B cell (primary cell): ENCODE results near the gene TIAM2. TPM values are rescaled to one million over a fixed set of nuclear protein-coding genes. Genes with fewer than 3 reads are reported as not detected.

Experiments used
- ATAC-seq: fragments of 200-7000 bp; cut with Tn5 transposase; one replicate; pipeline ENCODE4 v1.10.0; 2021; ENCODE audit warnings: low read depth, mild to moderate bottlenecking, moderate number of reproducible peaks, moderate library complexity
- CTCF ChIA-PET: fragments of 350-600 bp; sonication (Branson Sonifier 250); formaldehyde crosslinking; loops from one replicate; lab custom pipeline; 2021; ENCODE audit warnings: antibody characterized with exemption, inconsistent platforms; lab: Charles Lee
- POLR2A ChIA-PET: fragments of 350-600 bp; sonication (Branson Sonifier 250); formaldehyde crosslinking; loops from one replicate; lab custom pipeline; 2021; ENCODE audit warnings: antibody characterized with exemption; lab: Charles Lee
- DNase-seq: peaks from one replicate; pipeline ENCODE4 v3.0.0; 2013
- H2AFZ ChIP-seq: 2 replicates; pipeline ENCODE4 v1.6.1; 2012; ENCODE audit warnings: mild to moderate bottlenecking, low read depth, low read length; ENCODE audit not compliant: insufficient read depth, poor library complexity, severe bottlenecking
- H3K27ac ChIP-seq, 2 donors: 1 replicate in 1 of 2; 2 replicates in 1 of 2; pipeline ENCODE4 v1.5.1; 2012 to 2013; ENCODE audit warnings: low read length in 2 of 2, mild to moderate bottlenecking in 2 of 2, moderate library complexity in 1 of 2
- H3K27me3 ChIP-seq, 4 experiments: fragments of 200-600 bp in 1 of 4; sonication (generic) in 1 of 4; replicated peaks in 1 of 4; 1 replicate in 2 of 4; 2 replicates in 2 of 4; pipeline versions ENCODE4 v1.6.1 to v1.7.0; 2013 to 2016; ENCODE audit warnings: low read length in 3 of 4, mild to moderate bottlenecking in 2 of 4, mixed read lengths in 1 of 4, moderate library complexity in 1 of 4; ENCODE audit not compliant: insufficient read depth in 4 of 4, control insufficient read depth in 3 of 4; ENCODE audit errors: control extremely low read depth in 1 of 4
- H3K36me3 ChIP-seq, 2 experiments: replicated peaks in 1 of 2; 1 replicate in 1 of 2; 2 replicates in 1 of 2; pipeline versions ENCODE4 v1.6.1 to v1.7.1; 2013; ENCODE audit warnings: low read length in 1 of 2; ENCODE audit not compliant: insufficient read depth in 2 of 2, control insufficient read depth in 1 of 2; ENCODE audit errors: control extremely low read depth in 1 of 2, extremely low read depth in 1 of 2
- H3K4me1 ChIP-seq, 2 donors: fragments of 200-600 bp in 1 of 2; sonication (generic) in 1 of 2; 1 replicate in 1 of 2; 2 replicates in 1 of 2; pipeline versions ENCODE4 v1.5.1 to v1.6.1; 2013 to 2017; ENCODE audit warnings: low read length in 2 of 2; ENCODE audit not compliant: control insufficient read depth in 2 of 2, insufficient read depth in 2 of 2
- H3K4me2 ChIP-seq: replicated peaks from 2 replicates; pipeline ENCODE3; 2012; ENCODE audit warnings: mild to moderate bottlenecking, low read depth, low read length; ENCODE audit not compliant: poor library complexity, severe bottlenecking
- H3K4me3 ChIP-seq, 5 experiments: fragments of 200-600 bp in 1 of 5; sonication (generic) in 1 of 5; 1 replicate in 3 of 5; 2 replicates in 2 of 5; pipeline versions ENCODE4 v1.5.1 to v1.7.0; 2011 to 2016; ENCODE audit warnings: low read length in 4 of 5, mild to moderate bottlenecking in 4 of 5, low read depth in 2 of 5, control low read depth in 1 of 5, moderate library complexity in 1 of 5; ENCODE audit not compliant: insufficient read depth in 1 of 5; ENCODE audit errors: control extremely low read depth in 1 of 5, extremely low read depth in 1 of 5
- H3K79me2 ChIP-seq: fragments of 200-600 bp; sonication (generic); one replicate; pipeline ENCODE4 v1.6.0; 2016; ENCODE audit warnings: low read length; ENCODE audit not compliant: control insufficient read depth, insufficient read depth
- H3K9ac ChIP-seq: fragments of 200-600 bp; sonication (generic); 2 replicates; pipeline ENCODE4 v1.6.1; 2017; ENCODE audit warnings: mild to moderate bottlenecking, low read length, moderate library complexity
- H3K9me3 ChIP-seq, 3 donors: one replicate each; pipeline versions ENCODE4 v1.6.1 to v1.7.1; 2013; ENCODE audit warnings: low read length in 2 of 3; ENCODE audit not compliant: control insufficient read depth in 2 of 3, insufficient read depth in 1 of 3; ENCODE audit errors: control extremely low read depth in 1 of 3
- H4K20me1 ChIP-seq: 2 replicates; pipeline ENCODE4 v1.6.0; 2012; ENCODE audit warnings: mild to moderate bottlenecking, low read length; ENCODE audit not compliant: insufficient read depth, control insufficient read depth, poor library complexity, severe bottlenecking
- H3K27ac Mint-ChIP-seq: one replicate; pipeline ENCODE4 v1.8.0; 2021; ENCODE audit warnings: mixed read lengths
- H3K27me3 Mint-ChIP-seq: one replicate; pipeline ENCODE4 v1.8.0; 2021; ENCODE audit warnings: mixed read lengths
- H3K4me1 Mint-ChIP-seq: one replicate; pipeline ENCODE4 v1.8.0; 2021; ENCODE audit warnings: mixed read lengths
- H3K4me3 Mint-ChIP-seq: one replicate; pipeline ENCODE4 v1.8.0; 2021; ENCODE audit warnings: mixed read lengths
- H3K9me3 Mint-ChIP-seq: one replicate; pipeline ENCODE4 v1.8.0; 2022; ENCODE audit warnings: mixed read lengths; ENCODE audit not compliant: insufficient read depth
- EZH2 ChIP-seq: IDR thresholded peaks from 2 replicates; pipeline ENCODE4 v1.6.1; 2012; ENCODE audit warnings: borderline replicate concordance, low read depth, mild to moderate bottlenecking, moderate library complexity, low read length; ENCODE audit not compliant: insufficient read depth, poor library complexity, severe bottlenecking
- WGBS: methylation state at CpG from one replicate; pipeline ENCODE4 v1.1.5; 2013; ENCODE audit warnings: missing lambda C conversion rate; ENCODE audit not compliant: insufficient coverage; 5-methylcytosine and 5-hydroxymethylcytosine counted together
- intact Hi-C: fragments of 100-400 bp; cut with micrococcal nuclease; formaldehyde crosslinking; loops from one replicate; pipeline ENCODE4 v1.10.0; 2022
- polyA plus RNA-seq: library from polyadenylated mRNA; depleted of rRNA; stranded (reverse); fragments of >200 nt; gene quantifications from 2 replicates; pipeline ENCODE4 v1.2.3, GENCODE V29; 2012
- total RNA-seq, 2 donors: library from RNA; stranded (reverse); fragments of 120-200 nt in 1 of 2; gene quantifications; 1 replicate in 1 of 2; 2 replicates in 1 of 2; pipeline versions ENCODE4 v1.2.3 to v1.2.4, GENCODE V29; 2013 to 2022
- TF ChIP-seq, protein P1 (sequence below): fragments of 200-600 bp; IDR thresholded peaks from one replicate; pipeline ENCODE4 v1.8.0; 2022; ENCODE audit warnings: antibody characterized with exemption, mild to moderate bottlenecking

The TIAM2 gene
- total and polyA plus RNA-seq, 2 donors (not counting 1 experiment from before 2014, with no cell fraction given): 13.1 to 18.8 TPM

DNA sequence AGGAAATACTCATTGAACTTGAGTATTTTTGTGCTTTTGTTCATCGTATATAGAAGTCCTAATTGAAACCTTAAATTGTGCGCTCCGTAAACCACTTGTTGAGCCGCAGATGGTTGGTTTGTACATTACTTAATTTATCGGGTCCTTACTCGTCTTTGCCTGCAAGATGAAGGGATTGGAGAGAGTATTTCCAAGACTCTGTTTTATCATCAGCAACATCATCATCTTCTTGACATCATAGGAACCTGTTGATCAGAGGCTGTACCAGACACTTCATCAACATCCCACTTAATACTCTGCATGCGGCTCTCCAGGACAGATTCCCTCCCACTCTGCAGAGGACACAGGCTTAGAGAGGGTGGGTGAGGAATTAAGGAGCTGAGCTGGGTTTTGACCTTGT is 28.6 kb downstream of the TIAM2 start:
- WGBS: 100% methylated on average over 3 of the region's 7 CpGs
- no peak overlapping the region for H3K27ac ChIP-seq
- DNase-seq: no peak
- no peaks in the 10 kb centered on the region for H3K36me3 ChIP-seq
- TF ChIP-seq, protein P1, sequence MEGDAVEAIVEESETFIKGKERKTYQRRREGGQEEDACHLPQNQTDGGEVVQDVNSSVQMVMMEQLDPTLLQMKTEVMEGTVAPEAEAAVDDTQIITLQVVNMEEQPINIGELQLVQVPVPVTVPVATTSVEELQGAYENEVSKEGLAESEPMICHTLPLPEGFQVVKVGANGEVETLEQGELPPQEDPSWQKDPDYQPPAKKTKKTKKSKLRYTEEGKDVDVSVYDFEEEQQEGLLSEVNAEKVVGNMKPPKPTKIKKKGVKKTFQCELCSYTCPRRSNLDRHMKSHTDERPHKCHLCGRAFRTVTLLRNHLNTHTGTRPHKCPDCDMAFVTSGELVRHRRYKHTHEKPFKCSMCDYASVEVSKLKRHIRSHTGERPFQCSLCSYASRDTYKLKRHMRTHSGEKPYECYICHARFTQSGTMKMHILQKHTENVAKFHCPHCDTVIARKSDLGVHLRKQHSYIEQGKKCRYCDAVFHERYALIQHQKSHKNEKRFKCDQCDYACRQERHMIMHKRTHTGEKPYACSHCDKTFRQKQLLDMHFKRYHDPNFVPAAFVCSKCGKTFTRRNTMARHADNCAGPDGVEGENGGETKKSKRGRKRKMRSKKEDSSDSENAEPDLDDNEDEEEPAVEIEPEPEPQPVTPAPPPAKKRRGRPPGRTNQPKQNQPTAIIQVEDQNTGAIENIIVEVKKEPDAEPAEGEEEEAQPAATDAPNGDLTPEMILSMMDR: no peak
- no peak for TF ChIP-seq EZH2
- H3K27ac Mint-ChIP-seq: no peak overlapping the region
- ChIA-PET CTCF (no interaction called here), POLR2A (no interaction called here)
- H3K27me3 ChIP-seq: no peaks in the 10 kb centered on the region
- no peaks in the 10 kb centered on the region for H4K20me1 ChIP-seq
- H3K4me3 ChIP-seq: no peak overlapping the region
- H3K27me3 Mint-ChIP-seq: no peaks in the 10 kb centered on the region
- intact Hi-C loops: no loop called here
- no peaks in the 10 kb centered on the region for H3K4me1 ChIP-seq
- H3K9me3 ChIP-seq: no peaks in the 10 kb centered on the region
- H3K4me1 Mint-ChIP-seq: no peaks in the 10 kb centered on the region
- no peak overlapping the region for H3K4me3 Mint-ChIP-seq
- H3K79me2 ChIP-seq: no peaks in the 10 kb centered on the region
- H3K9me3 Mint-ChIP-seq: no peaks in the 10 kb centered on the region
- no peak overlapping the region for H3K9ac ChIP-seq
- no peak overlapping the region for H2AFZ ChIP-seq
- no peak for ATAC-seq
- H3K4me2 ChIP-seq: no peak overlapping the region

DNA sequence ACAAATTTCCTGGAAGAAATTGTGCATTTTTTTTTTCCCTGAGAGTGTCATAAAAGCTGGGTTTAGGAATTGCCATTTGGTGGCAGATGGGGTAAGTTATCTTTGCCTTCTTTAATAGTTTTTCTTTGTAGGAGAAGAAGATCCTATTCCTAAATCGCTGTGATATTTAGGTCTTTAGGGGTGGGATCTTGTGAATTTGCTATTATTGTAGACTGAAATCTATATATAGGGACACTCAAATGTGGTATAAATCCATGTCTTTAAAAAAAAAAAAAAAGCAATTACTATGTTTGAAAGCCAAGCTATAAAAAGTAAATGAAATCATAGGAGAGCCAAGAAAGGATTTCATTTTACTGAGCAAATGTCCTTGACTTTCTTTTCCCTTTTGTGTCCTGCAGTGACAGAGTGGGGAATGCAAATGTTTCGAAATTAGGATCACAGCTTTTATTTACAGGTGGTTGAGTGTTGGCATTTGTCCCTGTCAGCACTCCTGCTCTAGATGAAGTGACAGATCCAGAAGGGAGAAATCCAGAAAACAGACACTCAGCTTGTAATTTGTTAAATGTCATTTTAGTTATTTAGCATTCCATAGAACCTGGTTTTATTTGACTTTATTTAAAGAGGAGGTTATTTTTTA is 29.4 kb downstream of the TIAM2 start:
- no peak overlapping the region for H3K27ac ChIP-seq
- intact Hi-C loops: no loop called here
- no peak overlapping the region for H2AFZ ChIP-seq
- Mint-ChIP-seq H3K27me3 (no peaks in the 10 kb centered on the region), H3K4me1 (no peaks in the 10 kb centered on the region), H3K4me3 (no peak overlapping the region), H3K9me3 (no peaks in the 10 kb centered on the region), H3K27ac (no peak overlapping the region)
- no CpG with 5 or more reads among the region's 2 CpGs for WGBS
- H3K9ac ChIP-seq: no peak overlapping the region
- ATAC-seq (no peak), DNase-seq (no peak)
- H3K4me1 ChIP-seq: no peaks in the 10 kb centered on the region
- no peaks in the 10 kb centered on the region for H3K9me3 ChIP-seq
- TF ChIP-seq EZH2: no peak
- TF ChIP-seq, protein P1: no peak
- H3K4me3 ChIP-seq: no peak overlapping the region
- no peaks in the 10 kb centered on the region for H3K27me3 ChIP-seq
- H3K4me2 ChIP-seq: no peak overlapping the region
- CTCF ChIA-PET: no interaction called here
- POLR2A ChIA-PET: no interaction called here
- no peaks in the 10 kb centered on the region for H3K79me2 ChIP-seq
- no peaks in the 10 kb centered on the region for H3K36me3 ChIP-seq
- H4K20me1 ChIP-seq: no peaks in the 10 kb centered on the region
